Cardiac muscle cell (in vitro differentiated cells and primary cell): Measurements from ENCODE around the gene MYCN. TPM values are rescaled to one million over a fixed set of nuclear protein-coding genes. Genes with fewer than 3 reads are reported as not detected.
"Not testable (repeated sequence)": the region's sequence is repeated elsewhere in the genome, so short reads cannot be mapped to it uniquely, and the experiment has no call there.

Experiments
- DNase-seq, 2 donors: peaks; one replicate each; pipeline versions ENCODE4 v3.0.0 to v3.0.0-alpha.2; 2010 to 2017; ENCODE audit warnings: low read depth in 1 of 2, low spot score in 1 of 2
- H3K27ac ChIP-seq: fragments of 200-600 bp; sonication (generic); 2 replicates; pipeline ENCODE4 v1.5.1; 2016
- H3K27me3 ChIP-seq: fragments of 200-600 bp; sonication (generic); 2 replicates; pipeline ENCODE4 v1.6.0; 2016; ENCODE audit warnings: control low read depth
- H3K36me3 ChIP-seq: fragments of 200-600 bp; sonication (generic); 2 replicates; pipeline ENCODE4 v1.5.1; 2016; ENCODE audit warnings: control low read depth
- H3K4me1 ChIP-seq: fragments of 200-600 bp; sonication (generic); 2 replicates; pipeline ENCODE4 v1.8.1; 2017; ENCODE audit warnings: low read depth, mild to moderate bottlenecking, mixed run types
- H3K4me3 ChIP-seq: fragments of 200-600 bp; sonication (generic); 2 replicates; pipeline ENCODE4 v1.5.1; 2016; ENCODE audit warnings: mild to moderate bottlenecking
- H3K9me3 ChIP-seq: fragments of 200-600 bp; sonication (generic); 2 replicates; pipeline ENCODE4 v1.5.1; 2017; ENCODE audit warnings: low read depth, mild to moderate bottlenecking, control low read depth
- polyA plus RNA-seq: library from polyadenylated mRNA; unstranded; fragments of >200 nt; fragmentation: Nextera tagmentation; extraction: Ambion mirVana; gene quantifications from 2 replicates; pipeline ENCODE4 v1.2.1, GENCODE V29; 2016
- total RNA-seq: library from RNA; depleted of rRNA; stranded (reverse); fragments of >200 nt; gene quantifications from 2 replicates; pipeline ENCODE4 v1.2.3, GENCODE V29; 2016
- TF ChIP-seq, protein P1 (sequence below): IDR thresholded peaks from 2 replicates; pipeline ENCODE4 v1.5.1; 2012; ENCODE audit warnings: low read depth, mild to moderate bottlenecking, low read length

Gene MYCN
- total and polyA plus RNA-seq, 2 experiments from 2014 or later = 38.5 to 72.5 TPM

DNA sequence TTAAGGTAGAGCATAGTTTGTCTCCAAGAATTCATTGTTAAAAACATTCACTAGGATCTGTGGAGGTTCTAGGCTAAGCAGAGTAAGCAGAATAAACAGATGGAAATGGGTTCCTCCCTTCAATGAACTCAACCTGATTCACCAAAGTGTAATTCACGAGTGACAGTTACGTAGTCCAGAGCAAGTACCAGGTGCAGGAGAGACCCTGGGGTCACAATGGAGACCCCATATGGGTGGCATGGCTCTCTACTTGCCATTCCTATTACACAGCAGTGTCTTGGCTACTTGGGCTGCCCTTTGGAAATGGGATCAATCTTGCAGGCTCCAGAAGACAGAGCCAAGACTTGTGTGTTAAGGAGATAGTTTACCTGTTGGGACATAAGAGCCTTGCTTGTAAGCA lies 7.1 kb downstream of the MYCN start:
- DNase-seq = no peak
- no peaks in the 10 kb centered on the region for H3K27me3 ChIP-seq
- no peaks in the 10 kb centered on the region for H3K9me3 ChIP-seq
- TF ChIP-seq, protein P1, sequence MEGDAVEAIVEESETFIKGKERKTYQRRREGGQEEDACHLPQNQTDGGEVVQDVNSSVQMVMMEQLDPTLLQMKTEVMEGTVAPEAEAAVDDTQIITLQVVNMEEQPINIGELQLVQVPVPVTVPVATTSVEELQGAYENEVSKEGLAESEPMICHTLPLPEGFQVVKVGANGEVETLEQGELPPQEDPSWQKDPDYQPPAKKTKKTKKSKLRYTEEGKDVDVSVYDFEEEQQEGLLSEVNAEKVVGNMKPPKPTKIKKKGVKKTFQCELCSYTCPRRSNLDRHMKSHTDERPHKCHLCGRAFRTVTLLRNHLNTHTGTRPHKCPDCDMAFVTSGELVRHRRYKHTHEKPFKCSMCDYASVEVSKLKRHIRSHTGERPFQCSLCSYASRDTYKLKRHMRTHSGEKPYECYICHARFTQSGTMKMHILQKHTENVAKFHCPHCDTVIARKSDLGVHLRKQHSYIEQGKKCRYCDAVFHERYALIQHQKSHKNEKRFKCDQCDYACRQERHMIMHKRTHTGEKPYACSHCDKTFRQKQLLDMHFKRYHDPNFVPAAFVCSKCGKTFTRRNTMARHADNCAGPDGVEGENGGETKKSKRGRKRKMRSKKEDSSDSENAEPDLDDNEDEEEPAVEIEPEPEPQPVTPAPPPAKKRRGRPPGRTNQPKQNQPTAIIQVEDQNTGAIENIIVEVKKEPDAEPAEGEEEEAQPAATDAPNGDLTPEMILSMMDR = no peak
- H3K4me1 ChIP-seq = no peaks in the 10 kb centered on the region
- H3K4me3 ChIP-seq = no peak overlapping the region
- H3K36me3 ChIP-seq = peaks cover 15% of the 10 kb centered on the region
- no peak overlapping the region for H3K27ac ChIP-seq

DNA sequence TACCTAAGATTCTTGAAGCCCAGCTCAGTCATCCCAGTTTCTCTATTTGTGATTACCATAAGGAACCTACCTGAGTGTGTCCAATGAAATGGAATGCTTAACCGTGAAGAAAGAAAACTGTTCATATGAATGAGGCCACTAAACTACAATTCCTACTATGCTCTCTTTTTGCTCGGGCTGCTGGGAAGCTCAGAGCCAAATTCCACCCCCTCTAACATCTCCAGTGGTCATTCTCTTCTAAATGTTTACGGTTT lies 8.3 kb downstream of the MYCN start:
- TF ChIP-seq, protein P1 = no peak
- Histone ChIP-seq H3K4me3 (no peak overlapping the region), H3K9me3 (no peaks in the 10 kb centered on the region), H3K27ac (no peak overlapping the region), H3K27me3 (no peaks in the 10 kb centered on the region), H3K4me1 (no peaks in the 10 kb centered on the region), H3K36me3 (peaks cover 15% of the 10 kb centered on the region)
- DNase-seq = no peak

DNA sequence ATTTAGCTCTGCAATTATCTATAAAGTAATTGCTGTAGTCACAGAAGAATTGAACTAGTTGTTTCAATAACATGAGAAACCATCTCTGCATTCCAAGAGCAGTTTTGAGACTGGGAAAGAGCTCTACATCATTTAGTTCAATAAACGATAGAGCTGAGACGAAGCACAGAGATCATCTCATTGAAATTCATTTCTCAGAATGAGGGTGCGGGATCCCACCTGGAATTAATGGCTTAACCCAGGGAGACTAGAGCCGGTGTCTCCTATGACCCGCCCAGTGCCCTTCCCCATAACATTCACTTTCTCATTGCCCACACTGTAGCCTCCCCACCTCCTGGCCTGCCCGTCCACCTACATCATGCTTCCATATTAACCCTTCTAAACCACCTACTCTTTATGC lies 8.8 kb downstream of the MYCN start:
- peaks cover 15% of the 10 kb centered on the region for H3K36me3 ChIP-seq
- no peaks in the 10 kb centered on the region for H3K27me3 ChIP-seq
- no peak overlapping the region for H3K4me3 ChIP-seq
- TF ChIP-seq, protein P1 = no peak
- H3K9me3 ChIP-seq = no peaks in the 10 kb centered on the region
- DNase-seq = no peak
- H3K27ac ChIP-seq = no peak overlapping the region
- H3K4me1 ChIP-seq = no peaks in the 10 kb centered on the region

DNA sequence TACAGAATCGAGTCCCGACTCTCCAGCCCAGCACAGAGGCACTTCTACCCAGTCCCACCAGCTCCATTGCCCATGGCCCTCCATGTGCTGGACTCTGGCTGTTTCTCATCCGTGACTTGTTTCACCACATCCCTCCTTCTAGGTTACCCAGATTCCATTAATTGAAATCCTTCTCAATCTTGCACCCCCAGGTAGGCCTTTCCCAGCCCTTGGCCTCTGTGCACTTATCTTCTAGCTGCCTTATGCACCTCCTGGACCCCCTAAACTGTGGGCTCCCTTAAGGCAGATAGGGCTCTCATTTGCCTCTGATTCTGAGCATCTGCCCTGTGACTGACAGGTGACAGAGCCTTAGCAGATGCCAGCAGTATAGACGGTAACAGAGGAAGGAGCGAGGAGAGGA lies 9.2 kb downstream of the MYCN start:
- DNase-seq = no peak
- H3K27me3 ChIP-seq = no peaks in the 10 kb centered on the region
- H3K36me3 ChIP-seq = peaks cover 15% of the 10 kb centered on the region
- TF ChIP-seq, protein P1 = no peak
- no peak overlapping the region for H3K4me3 ChIP-seq
- H3K4me1 ChIP-seq = no peaks in the 10 kb centered on the region
- H3K9me3 ChIP-seq = no peaks in the 10 kb centered on the region
- H3K27ac ChIP-seq = no peak overlapping the region

DNA sequence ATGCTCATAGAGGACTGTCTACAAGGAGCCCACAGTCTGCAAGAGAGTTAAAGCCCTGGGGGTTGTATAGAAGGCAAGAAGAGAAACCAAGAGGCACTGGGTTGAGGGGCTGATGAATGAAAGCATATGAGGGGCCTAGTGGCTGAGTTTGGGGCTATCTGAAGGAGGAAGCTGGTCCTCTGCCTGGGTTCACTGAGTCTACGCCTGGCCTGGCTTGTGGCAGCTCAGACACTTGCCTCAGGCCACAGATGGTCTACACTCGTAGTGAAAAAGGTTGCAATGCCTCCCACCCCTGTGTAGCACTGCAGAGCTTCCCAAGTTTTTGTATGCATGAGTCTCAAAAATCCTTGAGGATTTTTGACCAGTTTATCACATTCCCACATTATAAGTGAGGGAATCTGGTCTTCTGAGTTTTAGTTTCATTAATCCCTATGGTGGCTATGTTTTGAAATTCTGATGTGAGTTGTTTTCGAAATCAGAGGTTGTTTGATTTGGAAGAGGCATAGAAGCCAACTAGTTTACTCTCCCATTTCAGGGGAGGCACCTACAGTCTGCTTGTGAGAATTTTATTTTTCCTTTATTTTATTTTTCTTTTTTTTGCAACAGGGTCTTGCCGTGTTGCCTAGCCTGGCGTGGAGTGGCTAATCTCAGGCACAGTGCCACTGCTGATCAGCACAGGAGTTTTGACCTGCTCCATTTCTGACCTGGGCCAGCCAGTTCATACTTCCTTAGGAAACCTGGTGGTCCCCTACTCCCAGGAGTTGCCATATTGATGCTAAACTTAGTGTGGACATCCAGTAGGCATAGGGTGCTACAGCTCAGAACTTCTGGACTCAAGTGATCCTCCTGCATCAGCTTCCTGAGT lies 10.0 kb downstream of the MYCN start:
- Histone ChIP-seq H3K27me3 (no peaks in the 10 kb centered on the region), H3K27ac (no peak overlapping the region), H3K4me3 (no peak overlapping the region), H3K4me1 (no peaks in the 10 kb centered on the region), H3K9me3 (no peaks in the 10 kb centered on the region), H3K36me3 (peaks cover 15% of the 10 kb centered on the region)
- DNase-seq = no peak
- TF ChIP-seq, protein P1 = no peak

DNA sequence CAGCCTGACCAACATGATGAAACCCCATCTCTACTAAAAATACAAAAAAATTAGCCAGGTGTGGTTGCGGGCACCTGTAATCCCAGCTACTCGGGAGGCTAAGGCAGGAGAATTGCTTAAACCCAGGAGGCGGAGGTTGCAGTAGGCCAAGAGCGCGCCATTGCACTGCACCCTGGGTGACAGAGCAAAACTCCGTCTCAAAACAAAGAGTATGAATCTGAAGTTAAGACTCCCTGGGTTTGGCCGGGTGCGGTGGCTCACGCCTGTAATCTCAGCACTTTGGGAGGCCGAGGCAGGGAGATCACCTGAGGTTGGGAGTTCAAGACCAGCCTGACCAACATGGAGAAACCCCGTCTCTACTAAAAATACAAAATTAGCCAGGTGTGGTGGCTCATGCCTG lies 11.6 kb downstream of the MYCN start:
- DNase-seq, H3K36me3 ChIP-seq, H3K9me3 ChIP-seq, H3K27me3 ChIP-seq, H3K4me1 ChIP-seq, H3K27ac ChIP-seq, H3K4me3 ChIP-seq: not testable (repeated sequence)
